NCI-H774 (cell line): ENCODE data around the gene EPN2.
A peak's percentile ranks its signal among the peaks of the same experiment; 100 is the strongest.
"Not testable (repeated sequence)": the region's sequence is repeated elsewhere in the genome, so short reads cannot be mapped to it uniquely, and the experiment has no call there.

ENCODE experiments used
- DNase-seq: peaks from one replicate; lab custom pipeline; 2025; lab: John Stamatoyannopoulos, UW

EPN2 gene

GRCh38 chr17:19345486-19346350 lies 108.6 kb downstream of the EPN2 start:
- DNase-seq: no peak

GRCh38 chr17:19346351-19347255 lies 109.4 kb downstream of the EPN2 start:
- no peak for DNase-seq

GRCh38 chr17:19347323-19348080 lies 110.3 kb downstream of the EPN2 start:
- no peak for DNase-seq

GRCh38 chr17:19348081-19348650 lies 111.0 kb downstream of the EPN2 start:
- DNase-seq: no peak

GRCh38 chr17:19348806-19349205 lies 111.6 kb downstream of the EPN2 start:
- no peak for DNase-seq

GRCh38 chr17:19353401-19353800 lies 116.2 kb downstream of the EPN2 start:
- DNase-seq: not testable (repeated sequence)

GRCh38 chr17:19354748-19355147 lies 117.6 kb downstream of the EPN2 start:
- DNase-seq: no peak

GRCh38 chr17:19357351-19357750 lies 120.2 kb downstream of the EPN2 start:
- no peak for DNase-seq

- DNase-seq: no peak
Measured at GRCh38 chr17:19357761-19358160, 120.6 kb downstream of the EPN2 start.

- no peak for DNase-seq
Measured at GRCh38 chr17:19359151-19359550, 122.0 kb downstream of the EPN2 start.

- no peak for DNase-seq
Measured at GRCh38 chr17:19359856-19360255, 122.7 kb downstream of the EPN2 start.

- no peak for DNase-seq
Measured at GRCh38 chr17:19360772-19361171, 123.6 kb downstream of the EPN2 start.

GRCh38 chr17:19361326-19361725 lies 124.2 kb downstream of the EPN2 start:
- DNase-seq: no peak

- no peak for DNase-seq
Measured at GRCh38 chr17:19361944-19362276, 124.7 kb downstream of the EPN2 start.

GRCh38 chr17:19362277-19363113 lies 125.3 kb downstream of the EPN2 start, which contains the start of gene B9D1:
TSS of gene B9D1 (minus strand) at chr17:19362723. CDS start at chr17:19362569, 154 bp downstream.
- peak; percentile 75 for DNase-seq

- no peak for DNase-seq
Measured at GRCh38 chr17:19363114-19363438, 125.9 kb downstream of the EPN2 start.

GRCh38 chr17:19363460-19364035 lies 126.4 kb downstream of the EPN2 start:
- no peak for DNase-seq

GRCh38 chr17:19364699-19365498 lies 127.7 kb downstream of the EPN2 start:
- DNase-seq: no peak

- DNase-seq: no peak
Measured at GRCh38 chr17:19365499-19365817, 128.3 kb downstream of the EPN2 start.
